Uterus (tissue), 4 donors: Measurements from ENCODE around the gene DRAM1. TPM values are rescaled to one million over a fixed set of nuclear protein-coding genes. Genes with fewer than 3 reads are reported as not detected.

Experiments
- DNase-seq, 2 donors: peaks; one replicate each; pipeline ENCODE4 v3.0.0-alpha.2; 2019 to 2020
- H3K27ac ChIP-seq, 2 donors: fragments of 200-600 bp; sonication (generic); 1 replicate in 1 of 2; 2 replicates in 1 of 2; pipeline ENCODE4 v1.5.1; 2016 to 2018
- H3K27me3 ChIP-seq, 2 donors: fragments of 200-600 bp; sonication (generic); one replicate each; pipeline ENCODE4 v1.5.1; 2018 to 2019; ENCODE audit warnings: control low read depth in 1 of 2
- H3K36me3 ChIP-seq, 2 donors: fragments of 200-600 bp; sonication (generic); one replicate each; pipeline ENCODE4 v1.5.1; 2019; ENCODE audit warnings: control low read depth in 1 of 2
- H3K4me1 ChIP-seq, 2 donors: fragments of 200-600 bp; sonication (generic); one replicate each; pipeline ENCODE4 v1.5.1; 2018 to 2019; ENCODE audit warnings: control low read depth in 1 of 2
- H3K4me3 ChIP-seq, 2 donors: fragments of 200-600 bp; sonication (generic); 1 replicate in 1 of 2; 2 replicates in 1 of 2; pipeline ENCODE4 v1.5.1; 2018 to 2019; ENCODE audit warnings: mild to moderate bottlenecking in 1 of 2
- H3K9me3 ChIP-seq, 2 donors: fragments of 200-600 bp; sonication (generic); one replicate each; pipeline ENCODE4 v1.5.1; 2019; ENCODE audit warnings: control low read depth in 1 of 2
- POLR2A ChIP-seq, 2 donors: fragments of 450-650 bp; IDR thresholded peaks; one replicate each; pipeline ENCODE4 v1.6.1; 2016; ENCODE audit warnings: antibody characterized with exemption in 2 of 2, mild to moderate bottlenecking in 1 of 2, moderate library complexity in 1 of 2
- intact Hi-C: fragments of 100-400 bp; cut with DNase I; formaldehyde crosslinking; loops from one replicate; pipeline ENCODE4 v1.15.1; 2023; ENCODE audit warnings: low total_unique reads
- total RNA-seq, 4 donors: library from RNA; depleted of rRNA in 3 of 4; stranded (reverse); fragments of >200 nt in 3 of 4; gene quantifications; one replicate each; pipeline versions ENCODE4 v1.1.0 to v1.2.4, GENCODE V29; 2014 to 2023
- TF ChIP-seq, protein P1 (sequence below), 4 experiments: fragments of 200-600 bp in 2 of 4; fragments of 450-650 bp in 2 of 4; sonication (generic) in 2 of 4; IDR thresholded peaks; one replicate each; pipeline ENCODE4 v1.5.1; 2016 to 2019; ENCODE audit warnings: antibody characterized with exemption in 4 of 4, mild to moderate bottlenecking in 2 of 4, moderate library complexity in 1 of 4
- donor health status: DM: yes; HTN: yes; CAD: no.

The DRAM1 gene
- total RNA-seq, 4 donors from 2014 or later, result 2.0 to 25.4 (median 9.9) TPM

GRCh38 chr12:101954676-101955075 is 77.3 kb downstream of the DRAM1 start:
- H3K4me1 ChIP-seq, result no peaks in the 10 kb centered on the region
- no peaks in the 10 kb centered on the region for H3K36me3 ChIP-seq
- no peak overlapping the region for H3K4me3 ChIP-seq
- H3K27me3 ChIP-seq, result no peaks in the 10 kb centered on the region
- DNase-seq, result no peak
- intact Hi-C loops, result no loop called here
- H3K9me3 ChIP-seq, result no peaks in the 10 kb centered on the region
- TF ChIP-seq POLR2A (IDR thresholded peaks at IDR 0.05), result no peak
- TF ChIP-seq, protein P1, sequence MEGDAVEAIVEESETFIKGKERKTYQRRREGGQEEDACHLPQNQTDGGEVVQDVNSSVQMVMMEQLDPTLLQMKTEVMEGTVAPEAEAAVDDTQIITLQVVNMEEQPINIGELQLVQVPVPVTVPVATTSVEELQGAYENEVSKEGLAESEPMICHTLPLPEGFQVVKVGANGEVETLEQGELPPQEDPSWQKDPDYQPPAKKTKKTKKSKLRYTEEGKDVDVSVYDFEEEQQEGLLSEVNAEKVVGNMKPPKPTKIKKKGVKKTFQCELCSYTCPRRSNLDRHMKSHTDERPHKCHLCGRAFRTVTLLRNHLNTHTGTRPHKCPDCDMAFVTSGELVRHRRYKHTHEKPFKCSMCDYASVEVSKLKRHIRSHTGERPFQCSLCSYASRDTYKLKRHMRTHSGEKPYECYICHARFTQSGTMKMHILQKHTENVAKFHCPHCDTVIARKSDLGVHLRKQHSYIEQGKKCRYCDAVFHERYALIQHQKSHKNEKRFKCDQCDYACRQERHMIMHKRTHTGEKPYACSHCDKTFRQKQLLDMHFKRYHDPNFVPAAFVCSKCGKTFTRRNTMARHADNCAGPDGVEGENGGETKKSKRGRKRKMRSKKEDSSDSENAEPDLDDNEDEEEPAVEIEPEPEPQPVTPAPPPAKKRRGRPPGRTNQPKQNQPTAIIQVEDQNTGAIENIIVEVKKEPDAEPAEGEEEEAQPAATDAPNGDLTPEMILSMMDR (IDR thresholded peaks at IDR 0.05), result no peak
- H3K27ac ChIP-seq, result no peak overlapping the region

GRCh38 chr12:101957252-101957959 is 80.0 kb downstream of the DRAM1 start:
- no peak overlapping the region for H3K4me3 ChIP-seq
- no peak for DNase-seq
- H3K27ac ChIP-seq, result peak overlapping the region in 1 of 2 donors; percentile 14
- H3K4me1 ChIP-seq, result no peaks in the 10 kb centered on the region
- H3K27me3 ChIP-seq, result no peaks in the 10 kb centered on the region
- H3K9me3 ChIP-seq, result no peaks in the 10 kb centered on the region
- TF ChIP-seq, protein P1 (IDR thresholded peaks at IDR 0.05), result no peak
- TF ChIP-seq POLR2A (IDR thresholded peaks at IDR 0.05), result no peak
- intact Hi-C loops, result no loop called here
- no peaks in the 10 kb centered on the region for H3K36me3 ChIP-seq

- no peak for TF ChIP-seq POLR2A (IDR thresholded peaks at IDR 0.05)
- TF ChIP-seq, protein P1 (IDR thresholded peaks at IDR 0.05), result no peak
- DNase-seq, result no peak
Measured at GRCh38 chr12:101959607-101960006, 82.2 kb downstream of the DRAM1 start.

GRCh38 chr12:101962486-101962885 is 85.1 kb downstream of the DRAM1 start:
- intact Hi-C loops, result no loop called here
- DNase-seq, result no peak
- Histone ChIP-seq H3K4me1 (no peaks in the 10 kb centered on the region), H3K4me3 (no peak overlapping the region), H3K27ac (no peak overlapping the region), H3K27me3 (no peaks in the 10 kb centered on the region), H3K9me3 (no peaks in the 10 kb centered on the region), H3K36me3 (no peaks in the 10 kb centered on the region)
- TF ChIP-seq, protein P1 (IDR thresholded peaks at IDR 0.05), result no peak
- TF ChIP-seq POLR2A (IDR thresholded peaks at IDR 0.05), result no peak

More at GRCh38 chr12:101959607-101960006, 82.2 kb downstream of the DRAM1 start:
- Histone ChIP-seq H3K4me3 (no peak overlapping the region), H3K9me3 (no peaks in the 10 kb centered on the region), H3K27me3 (no peaks in the 10 kb centered on the region), H3K27ac (no peak overlapping the region), H3K4me1 (no peaks in the 10 kb centered on the region), H3K36me3 (no peaks in the 10 kb centered on the region)
- intact Hi-C loops, result no loop called here

GRCh38 chr12:101963697-101964096 is 86.3 kb downstream of the DRAM1 start:
- TF ChIP-seq, protein P1 (IDR thresholded peaks at IDR 0.05), result no peak
- TF ChIP-seq POLR2A (IDR thresholded peaks at IDR 0.05), result no peak
- DNase-seq, result no peak
- H3K9me3 ChIP-seq, result no peaks in the 10 kb centered on the region
- no peak overlapping the region for H3K27ac ChIP-seq
- H3K4me3 ChIP-seq, result no peak overlapping the region
- no peaks in the 10 kb centered on the region for H3K36me3 ChIP-seq
- no peaks in the 10 kb centered on the region for H3K27me3 ChIP-seq
- no peaks in the 10 kb centered on the region for H3K4me1 ChIP-seq
- intact Hi-C loops, result no loop called here
